Measurements from ENCODE around the gene CKM. TPM values are rescaled to one million over a fixed set of nuclear protein-coding genes. Genes with fewer than 3 reads are reported as not detected.

Gene CKM
- total RNA-seq: 1 to 10 TPM in 1 of 2 donors, under 1 TPM in 1; 0.85 to 3.0 TPM

DNA sequence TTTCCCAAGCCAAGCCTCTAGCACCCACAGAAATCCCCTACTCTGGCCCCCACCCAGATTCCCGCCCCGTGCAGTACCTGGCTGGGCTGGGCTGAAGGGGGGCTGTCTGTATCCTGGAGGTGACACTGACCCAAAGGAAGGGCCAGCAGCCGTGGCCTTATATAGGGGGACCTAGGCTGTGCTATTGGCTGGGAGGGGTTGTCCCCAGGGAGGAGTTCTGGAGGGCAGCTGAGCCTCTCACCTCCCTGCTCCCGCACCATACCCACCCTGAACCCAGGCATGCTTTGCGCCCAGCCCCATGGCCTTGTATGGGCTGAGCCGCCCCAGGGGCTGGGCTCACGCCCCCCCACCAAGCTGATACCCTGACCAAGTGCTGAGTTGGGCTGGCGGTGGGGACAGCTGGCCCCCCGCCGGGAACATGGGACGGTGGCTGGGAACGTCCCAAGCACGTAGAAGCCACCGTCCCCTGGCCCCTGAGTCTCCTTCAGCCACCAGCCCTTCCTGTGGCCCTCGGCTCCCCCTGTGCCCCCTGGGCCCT, at the start of gene CKM:
Gene CKM, minus strand, starts transcription at position 132 of the 538 bp plus-strand sequence. CDS start 3,162 bp downstream, outside the sequence.
- Histone ChIP-seq H3K9me3 (no peaks in the 10 kb centered on the region), H3K27me3 (replicated peaks; ENCODE audit: insufficient read depth) (peaks cover 4% of the 10 kb centered on the region), H3K27ac (no peak within 1 kb of the TSS), H3K4me3 (peak within 1 kb of the TSS; percentile 21), H3K4me1 (ENCODE audit: control insufficient read depth in 1 of 2, low read depth in 2 of 2) (peaks cover 0 to 7% of the 10 kb centered on the region in 2 donors), H3K36me3 (no peaks in the 10 kb centered on the region)
- TF ChIP-seq, protein P1, sequence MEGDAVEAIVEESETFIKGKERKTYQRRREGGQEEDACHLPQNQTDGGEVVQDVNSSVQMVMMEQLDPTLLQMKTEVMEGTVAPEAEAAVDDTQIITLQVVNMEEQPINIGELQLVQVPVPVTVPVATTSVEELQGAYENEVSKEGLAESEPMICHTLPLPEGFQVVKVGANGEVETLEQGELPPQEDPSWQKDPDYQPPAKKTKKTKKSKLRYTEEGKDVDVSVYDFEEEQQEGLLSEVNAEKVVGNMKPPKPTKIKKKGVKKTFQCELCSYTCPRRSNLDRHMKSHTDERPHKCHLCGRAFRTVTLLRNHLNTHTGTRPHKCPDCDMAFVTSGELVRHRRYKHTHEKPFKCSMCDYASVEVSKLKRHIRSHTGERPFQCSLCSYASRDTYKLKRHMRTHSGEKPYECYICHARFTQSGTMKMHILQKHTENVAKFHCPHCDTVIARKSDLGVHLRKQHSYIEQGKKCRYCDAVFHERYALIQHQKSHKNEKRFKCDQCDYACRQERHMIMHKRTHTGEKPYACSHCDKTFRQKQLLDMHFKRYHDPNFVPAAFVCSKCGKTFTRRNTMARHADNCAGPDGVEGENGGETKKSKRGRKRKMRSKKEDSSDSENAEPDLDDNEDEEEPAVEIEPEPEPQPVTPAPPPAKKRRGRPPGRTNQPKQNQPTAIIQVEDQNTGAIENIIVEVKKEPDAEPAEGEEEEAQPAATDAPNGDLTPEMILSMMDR (IDR thresholded peaks at IDR 0.05): no peak
- DNase-seq (ENCODE audit: low spot score) (no peak), ATAC-seq (ENCODE audit: insufficient number of reproducible peaks, low FRiP score, low read depth) (no peak)

DNA sequence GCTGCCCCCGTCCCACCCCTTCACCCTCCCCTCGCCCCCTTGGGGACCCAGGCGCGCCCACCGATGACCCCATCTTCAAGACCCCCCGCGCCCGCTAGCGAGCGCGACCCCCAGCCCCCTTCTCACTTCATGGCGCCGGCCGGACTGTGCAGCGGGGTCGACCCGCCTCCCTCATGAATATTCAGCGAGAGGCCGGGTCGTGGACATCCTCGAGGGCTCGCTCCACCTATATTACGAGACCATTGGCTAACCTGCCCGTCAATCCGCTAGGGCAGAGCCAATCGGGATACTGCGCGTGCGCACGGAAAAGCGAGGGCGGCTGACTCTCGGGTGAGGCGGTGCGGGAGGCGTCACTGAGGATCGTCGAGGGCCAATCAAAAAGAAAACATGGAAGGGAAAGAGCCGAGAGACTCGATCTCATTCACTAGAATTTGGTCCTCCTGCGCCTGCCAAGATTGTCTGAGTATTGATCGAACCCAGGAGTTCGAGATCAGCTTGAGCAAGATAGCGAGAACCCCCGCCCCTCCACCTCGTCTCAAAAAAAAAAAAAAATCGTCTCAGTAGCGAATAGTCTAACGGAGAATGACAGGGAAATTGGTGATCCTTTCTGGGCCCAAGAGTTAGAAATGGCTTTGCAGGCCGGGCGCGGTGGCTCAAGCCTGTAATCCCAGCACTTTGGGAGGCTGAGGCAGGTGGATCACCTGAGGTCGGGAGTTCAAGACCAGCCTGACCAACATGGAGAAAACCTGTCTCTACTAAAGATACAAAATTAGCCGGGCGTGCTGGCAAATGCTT, 47.9 kb upstream of the CKM start, which contains the start of gene ERCC2:
Gene ERCC2, minus strand, starts transcription at position 164 of the 795 bp plus-strand sequence. Its CDS starts 33 bp downstream, at position 131.
- peak within 1 kb of the TSS; percentile 80 to 83 for H3K27ac ChIP-seq
- H3K36me3 ChIP-seq: no peaks in the 10 kb centered on the region
- no peaks in the 10 kb centered on the region for H3K27me3 ChIP-seq (replicated peaks; ENCODE audit: insufficient read depth)
- H3K4me1 ChIP-seq (ENCODE audit: control insufficient read depth in 1 of 2, low read depth in 2 of 2): peaks cover 8 to 11% of the 10 kb centered on the region in 2 donors
- TF ChIP-seq, protein P1 (IDR thresholded peaks at IDR 0.05): no peak
- peak within 1 kb of the TSS; percentile 97 for H3K4me3 ChIP-seq
- H3K9me3 ChIP-seq: no peaks in the 10 kb centered on the region
- peak; percentile 97 for ATAC-seq (ENCODE audit: insufficient number of reproducible peaks, low FRiP score, low read depth)
- peak; percentile 98 for DNase-seq (ENCODE audit: low spot score)

DNA sequence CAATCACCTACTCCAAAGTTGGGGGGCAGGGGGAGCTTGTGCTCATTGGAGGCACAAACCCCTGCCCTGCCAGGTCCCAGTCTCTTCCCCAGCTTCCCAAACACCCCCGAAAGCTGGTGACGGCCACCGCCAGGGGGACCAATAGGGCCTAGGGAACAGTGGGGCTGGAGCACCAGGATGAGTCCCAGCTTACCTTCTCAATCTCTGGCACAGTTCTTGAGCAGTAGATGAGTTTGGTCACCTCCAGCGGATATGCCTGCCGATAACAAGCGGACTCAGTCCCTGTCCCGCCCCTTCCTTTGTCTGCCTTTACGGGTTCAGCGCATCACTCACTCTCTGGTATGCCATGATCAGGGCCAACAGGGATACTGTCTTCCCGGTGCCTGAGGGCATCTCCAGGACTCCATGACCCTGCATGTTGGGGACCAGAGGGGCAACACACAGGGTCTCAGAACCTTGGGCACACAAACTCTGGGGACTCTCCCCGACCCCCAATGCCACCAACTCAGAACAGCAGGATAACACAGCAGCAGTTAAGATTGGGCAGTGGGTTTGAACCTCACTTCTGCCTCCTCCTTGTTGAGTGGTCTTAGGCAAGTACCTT, 46.2 kb upstream of the CKM start:
- Histone ChIP-seq H3K27me3 (replicated peaks; ENCODE audit: insufficient read depth) (no peaks in the 10 kb centered on the region), H3K27ac (no peak overlapping the region), H3K36me3 (no peaks in the 10 kb centered on the region), H3K4me3 (no peak overlapping the region), H3K4me1 (ENCODE audit: control insufficient read depth in 1 of 2, low read depth in 2 of 2) (peaks cover 8 to 11% of the 10 kb centered on the region in 2 donors), H3K9me3 (no peaks in the 10 kb centered on the region)
- DNase-seq (ENCODE audit: low spot score) (no peak), ATAC-seq (ENCODE audit: insufficient number of reproducible peaks, low FRiP score, low read depth) (no peak)
- TF ChIP-seq, protein P1 (IDR thresholded peaks at IDR 0.05): no peak

DNA sequence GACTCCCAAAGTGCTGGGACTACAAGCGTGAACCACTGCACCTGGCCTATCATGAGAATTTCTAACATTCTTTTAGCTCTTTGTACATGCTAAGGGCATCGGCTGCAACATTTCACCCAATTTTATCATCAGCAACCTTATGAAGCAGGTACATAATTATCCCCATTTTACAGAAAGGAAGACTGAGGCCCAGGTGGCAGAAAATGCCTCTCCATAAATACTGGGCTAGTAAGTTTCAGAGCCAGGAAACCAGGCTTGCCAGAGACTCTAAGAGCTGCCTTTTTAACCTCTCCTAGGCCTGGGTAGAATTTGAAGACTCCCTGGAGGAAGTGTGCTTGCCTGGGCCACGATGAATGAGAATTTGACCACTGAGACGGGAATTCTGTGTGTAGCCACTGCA, 45.5 kb upstream of the CKM start:
- no peak for DNase-seq (ENCODE audit: low spot score)
- peaks cover 8 to 11% of the 10 kb centered on the region in 2 donors for H3K4me1 ChIP-seq (ENCODE audit: control insufficient read depth in 1 of 2, low read depth in 2 of 2)
- no peaks in the 10 kb centered on the region for H3K27me3 ChIP-seq (replicated peaks; ENCODE audit: insufficient read depth)
- TF ChIP-seq, protein P1 (IDR thresholded peaks at IDR 0.05): no peak
- ATAC-seq (ENCODE audit: insufficient number of reproducible peaks, low FRiP score, low read depth): no peak
- peaks cover 4% of the 10 kb centered on the region for H3K36me3 ChIP-seq
- H3K27ac ChIP-seq: no peak overlapping the region
- no peak overlapping the region for H3K4me3 ChIP-seq
- no peaks in the 10 kb centered on the region for H3K9me3 ChIP-seq

DNA sequence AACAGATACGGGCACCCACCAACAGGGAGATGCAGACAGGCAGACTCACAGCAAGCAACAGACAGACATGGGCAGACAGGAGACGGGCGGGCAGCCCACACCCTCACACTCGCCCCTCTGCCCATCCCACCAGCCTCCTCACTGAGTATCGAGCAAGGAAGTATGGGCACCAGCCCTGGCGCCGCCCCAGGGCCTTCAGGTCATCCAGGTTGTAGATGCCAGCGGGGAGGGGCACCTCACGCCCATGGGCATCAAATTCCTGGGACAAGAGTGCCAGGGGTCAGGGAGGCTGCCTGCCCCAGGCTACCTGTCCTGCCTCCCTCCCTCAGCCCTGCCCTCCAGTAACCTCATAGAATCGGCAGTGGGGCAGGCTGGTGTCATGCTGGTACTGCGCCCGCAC, 42.0 kb upstream of the CKM start:
- no peaks in the 10 kb centered on the region for H3K9me3 ChIP-seq
- H3K4me1 ChIP-seq (ENCODE audit: control insufficient read depth in 1 of 2, low read depth in 2 of 2): peaks cover 2 to 3% of the 10 kb centered on the region in 2 donors
- H3K36me3 ChIP-seq: peaks cover 8% of the 10 kb centered on the region
- no peak for ATAC-seq (ENCODE audit: insufficient number of reproducible peaks, low FRiP score, low read depth)
- H3K27ac ChIP-seq: no peak overlapping the region
- H3K4me3 ChIP-seq: no peak overlapping the region
- H3K27me3 ChIP-seq (replicated peaks; ENCODE audit: insufficient read depth): no peaks in the 10 kb centered on the region
- DNase-seq (ENCODE audit: low spot score): no peak
- TF ChIP-seq, protein P1 (IDR thresholded peaks at IDR 0.05): no peak
